GM19324 (cell line): ENCODE results near the gene SLC66A2.
"Not testable (repeated sequence)": the region's sequence is repeated elsewhere in the genome, so short reads cannot be mapped to it uniquely, and the experiment has no call there.

Source experiments
- ATAC-seq: cut with Tn5 transposase; IDR thresholded peaks from one replicate; pipeline ENCODE4 v1.9.1; 2021; ENCODE audit warnings: mild to moderate bottlenecking, moderate library complexity; ENCODE audit not compliant: unreplicated experiment, low FRiP score

Gene SLC66A2

DNA sequence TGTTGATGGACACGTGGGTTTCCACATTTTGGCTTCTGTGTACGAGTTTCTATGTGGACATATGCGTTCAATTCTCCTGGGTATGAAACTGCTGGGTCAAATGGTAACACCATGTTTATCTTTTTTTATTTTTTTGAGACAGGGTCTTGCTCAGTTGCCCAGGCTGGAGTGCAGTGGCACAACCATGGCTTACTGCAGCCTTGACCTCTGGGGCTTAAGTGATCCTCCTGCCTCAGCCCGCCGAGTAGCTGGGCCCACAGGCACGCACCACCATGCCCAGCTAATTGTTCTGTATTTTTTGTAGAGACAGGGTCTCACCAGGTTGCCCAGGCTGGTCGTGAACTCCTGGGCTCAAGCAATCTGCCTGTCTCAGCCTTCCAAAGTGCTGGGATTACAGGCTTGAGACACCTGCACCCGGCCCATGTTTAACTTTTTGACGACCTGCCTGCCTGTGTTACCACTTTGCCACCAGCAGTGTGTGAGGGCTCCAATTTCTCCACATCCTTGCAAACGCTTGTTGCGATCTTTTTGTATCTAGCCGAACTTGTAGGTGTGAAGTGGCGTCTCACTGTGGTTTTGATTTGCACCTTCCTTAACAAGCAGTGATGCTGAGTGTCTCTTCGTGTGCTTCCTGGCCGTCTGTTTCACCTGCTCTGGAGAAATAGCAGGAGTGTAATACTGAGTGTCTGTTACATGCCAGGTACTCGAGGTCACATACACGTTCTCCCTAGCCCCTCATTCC, 19.9 kb upstream of the SLC66A2 start:
- ATAC-seq, result no peak

DNA sequence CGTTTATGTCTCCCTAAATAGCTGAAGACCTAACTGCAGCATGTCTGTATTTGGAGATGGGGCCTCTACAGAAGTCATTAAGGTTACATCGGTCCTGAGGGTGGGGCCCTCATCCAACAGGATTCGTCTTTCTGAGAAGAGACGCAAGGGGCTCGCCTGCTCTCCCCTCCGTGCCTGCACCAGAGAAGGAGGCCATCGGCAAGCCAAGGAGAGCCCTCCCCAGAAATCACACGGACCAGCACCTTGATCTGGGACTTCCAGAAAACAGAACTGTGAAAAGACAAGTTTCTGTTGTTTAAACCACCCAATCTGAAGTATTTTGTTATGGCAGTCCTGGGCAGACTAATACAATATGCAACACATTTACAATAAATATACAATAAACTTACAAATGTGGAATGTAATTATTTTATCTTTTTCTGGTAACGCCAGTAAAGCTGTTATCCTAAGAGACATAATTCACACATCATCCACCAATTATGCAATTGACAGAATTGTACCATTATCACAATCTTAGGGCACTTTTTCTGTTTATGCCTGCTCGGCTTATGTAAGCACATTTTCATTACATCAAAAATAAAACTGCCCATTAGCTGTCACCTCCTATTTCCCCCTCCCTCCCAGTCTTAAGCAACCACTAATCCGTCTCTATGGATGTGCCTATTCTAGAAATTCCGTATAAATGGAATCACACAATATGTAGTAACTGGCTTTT, 19.1 kb upstream of the SLC66A2 start:
- no peak for ATAC-seq

DNA sequence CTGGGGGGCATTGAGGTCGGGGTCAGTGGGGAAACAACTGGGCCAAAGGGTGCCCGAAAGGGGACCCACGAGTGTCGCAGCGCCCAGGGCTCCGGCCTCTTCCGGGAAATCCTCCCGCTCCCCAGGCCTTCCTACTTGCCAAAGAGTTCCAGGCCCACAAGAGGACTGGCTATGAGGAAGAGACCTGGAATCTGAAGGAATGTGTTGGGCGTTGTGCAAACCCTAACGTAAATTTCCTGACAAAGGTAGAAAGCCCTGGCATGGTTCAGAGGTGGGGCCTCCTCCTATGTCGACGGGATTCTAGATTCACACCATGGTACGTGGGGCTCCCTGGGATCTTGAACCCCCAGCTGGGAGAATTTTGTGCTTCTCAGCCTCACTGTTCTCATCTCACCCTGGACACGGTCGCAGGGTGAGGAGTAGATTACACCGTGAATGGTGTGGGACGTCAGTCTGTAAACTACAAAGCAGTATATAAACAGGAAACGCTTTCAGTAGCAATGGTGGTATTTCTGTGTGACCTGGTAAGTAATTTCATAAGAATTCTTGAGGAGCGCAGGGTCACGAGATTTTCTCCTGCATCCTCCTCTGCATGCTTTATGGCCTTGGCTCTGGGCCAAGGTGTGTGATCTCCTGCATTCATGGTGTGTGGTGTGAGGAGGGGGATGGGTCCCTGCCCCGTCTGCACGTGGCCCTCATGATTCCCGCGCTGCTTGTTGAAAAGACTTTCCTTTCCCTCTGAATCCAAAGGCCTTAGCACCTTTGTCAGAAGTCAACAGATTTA, 13.9 kb upstream of the SLC66A2 start:
- ATAC-seq, result no peak

DNA sequence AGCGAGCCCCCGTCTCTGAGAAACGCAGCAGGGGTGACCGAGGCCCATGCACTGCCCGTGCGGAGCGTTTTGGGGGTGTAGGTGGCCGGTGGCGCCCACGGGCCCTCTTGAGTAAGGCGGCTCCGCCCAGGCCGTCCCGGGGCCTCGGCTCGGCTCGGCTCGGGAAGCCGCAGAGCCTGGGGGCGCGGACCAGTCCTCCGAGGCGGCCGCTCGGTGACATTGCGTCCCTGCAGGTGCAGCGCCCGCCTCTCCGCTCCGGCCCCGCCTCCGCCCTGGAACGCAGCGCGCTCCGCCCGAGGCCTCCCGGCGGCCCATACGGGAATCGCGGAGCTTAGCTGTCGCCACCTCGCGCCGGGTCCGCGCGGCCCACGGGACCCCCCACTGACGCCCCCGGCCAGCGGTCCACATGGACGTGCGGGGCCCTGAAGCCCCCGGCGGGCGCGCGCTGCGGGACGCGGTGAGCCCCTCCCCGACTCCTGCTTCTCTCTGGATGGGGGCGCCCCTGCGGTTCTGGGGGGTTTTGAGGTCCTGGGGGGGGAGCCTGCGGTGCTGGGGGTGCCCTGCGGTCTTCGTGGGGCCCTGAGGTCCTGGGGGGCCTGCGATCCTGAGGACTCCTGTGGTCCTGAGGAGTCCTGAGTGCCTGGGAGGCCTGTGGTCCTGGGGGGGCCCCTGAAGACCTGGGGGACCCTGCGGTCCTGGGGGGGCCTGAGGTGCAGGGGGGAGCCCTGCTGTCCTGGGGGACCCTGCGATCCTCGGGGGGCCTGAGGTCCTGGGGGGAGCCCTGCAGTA, 13.1 kb upstream of the SLC66A2 start, which contains the start of gene HSBP1L1:
Gene HSBP1L1, plus strand, starts transcription at position 314 of the 789 bp plus-strand sequence. Its CDS starts 93 bp downstream, at position 407.
- ATAC-seq, result peak; percentile 75

DNA sequence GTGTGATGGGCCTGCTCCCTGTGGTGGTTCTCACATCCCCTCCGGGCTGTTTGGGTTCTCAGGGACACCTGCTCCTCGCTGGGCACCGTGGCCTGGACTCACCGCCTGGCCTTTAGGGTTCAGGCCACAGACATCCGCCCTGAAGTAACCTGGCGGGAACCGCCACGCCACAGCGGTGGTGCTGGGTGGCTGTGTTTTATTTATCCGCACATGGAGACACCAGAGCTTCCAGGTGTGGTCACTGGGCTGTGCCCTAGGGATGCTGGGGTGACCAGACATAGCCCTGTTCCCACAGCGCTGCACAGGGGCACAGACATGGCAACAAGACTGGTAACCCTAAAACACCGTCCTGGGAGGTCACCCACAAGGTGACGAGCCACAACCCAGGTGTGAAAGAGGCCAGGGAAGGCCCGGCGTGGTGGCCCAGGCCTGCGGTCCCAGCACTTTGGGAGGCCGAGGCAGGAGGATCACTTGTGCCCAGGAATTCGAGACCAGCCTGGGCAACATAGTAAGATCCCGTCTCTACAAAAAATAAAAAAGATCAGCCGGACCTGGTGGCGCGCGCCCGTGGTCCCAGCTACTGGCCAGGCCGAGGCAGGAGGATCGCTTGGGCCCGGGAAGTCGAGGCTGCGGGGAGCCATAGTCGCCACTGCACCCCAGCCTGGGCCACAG, 12.3 kb upstream of the SLC66A2 start:
- ATAC-seq, result no peak

DNA sequence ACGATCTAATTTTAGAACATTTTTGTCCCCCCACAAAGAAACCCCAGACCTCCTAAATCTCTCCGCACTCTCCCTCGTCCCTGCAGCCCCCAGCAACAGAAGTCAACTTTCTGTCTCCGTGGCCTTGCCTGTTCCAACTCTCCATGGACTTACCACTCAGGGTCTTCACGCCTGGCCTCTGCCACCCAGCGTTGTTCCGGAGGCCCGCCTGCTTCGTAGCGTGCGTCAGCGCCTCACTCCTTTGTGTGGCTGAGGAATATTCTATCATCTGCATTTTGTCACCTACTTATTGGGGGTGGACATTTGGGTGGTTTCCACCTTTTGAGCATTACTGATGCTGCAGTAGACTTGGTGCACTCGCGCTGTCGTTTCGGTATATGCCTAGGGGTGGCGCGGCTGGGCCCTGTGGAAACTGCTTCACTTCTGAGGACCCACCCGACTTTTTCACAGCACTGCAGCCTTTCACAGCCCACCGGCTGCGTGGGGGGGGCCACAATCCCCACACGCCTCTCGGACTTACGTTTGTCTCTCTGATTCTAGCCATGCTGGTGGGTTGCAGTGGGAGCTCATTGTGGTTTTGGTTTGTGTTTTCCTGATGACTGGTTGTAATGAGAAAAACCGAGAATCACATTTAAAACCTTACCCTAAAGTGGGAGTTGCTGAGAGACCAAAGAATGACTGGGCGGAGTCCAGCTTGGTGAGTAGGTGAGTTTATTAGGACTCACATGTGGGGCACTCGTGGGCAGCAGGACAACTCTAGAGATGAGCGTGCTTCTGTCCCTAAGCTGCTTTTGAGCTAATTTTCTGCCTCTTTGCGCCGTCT, 11.6 kb upstream of the SLC66A2 start:
- peak; percentile 54 for ATAC-seq

DNA sequence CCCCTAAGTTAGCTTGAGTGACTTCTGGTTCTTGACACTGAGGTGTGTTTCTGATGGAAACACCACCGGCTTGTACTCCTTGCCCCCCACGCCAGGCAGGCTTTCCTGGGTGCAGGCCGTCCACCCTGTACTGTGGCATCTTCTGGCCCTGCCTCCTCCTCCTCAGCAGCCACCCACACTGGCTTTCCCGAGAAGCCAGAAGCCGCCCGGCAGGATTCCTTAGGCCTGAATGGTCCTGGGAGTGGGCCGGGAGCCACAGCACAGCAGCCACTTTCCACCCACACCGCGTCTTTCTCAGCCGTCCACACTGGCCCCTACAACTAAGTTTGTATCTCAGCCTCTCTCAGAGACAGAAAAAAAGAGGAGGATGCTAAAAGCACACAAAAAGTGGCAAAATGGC, 10.9 kb upstream of the SLC66A2 start:
- no peak for ATAC-seq

DNA sequence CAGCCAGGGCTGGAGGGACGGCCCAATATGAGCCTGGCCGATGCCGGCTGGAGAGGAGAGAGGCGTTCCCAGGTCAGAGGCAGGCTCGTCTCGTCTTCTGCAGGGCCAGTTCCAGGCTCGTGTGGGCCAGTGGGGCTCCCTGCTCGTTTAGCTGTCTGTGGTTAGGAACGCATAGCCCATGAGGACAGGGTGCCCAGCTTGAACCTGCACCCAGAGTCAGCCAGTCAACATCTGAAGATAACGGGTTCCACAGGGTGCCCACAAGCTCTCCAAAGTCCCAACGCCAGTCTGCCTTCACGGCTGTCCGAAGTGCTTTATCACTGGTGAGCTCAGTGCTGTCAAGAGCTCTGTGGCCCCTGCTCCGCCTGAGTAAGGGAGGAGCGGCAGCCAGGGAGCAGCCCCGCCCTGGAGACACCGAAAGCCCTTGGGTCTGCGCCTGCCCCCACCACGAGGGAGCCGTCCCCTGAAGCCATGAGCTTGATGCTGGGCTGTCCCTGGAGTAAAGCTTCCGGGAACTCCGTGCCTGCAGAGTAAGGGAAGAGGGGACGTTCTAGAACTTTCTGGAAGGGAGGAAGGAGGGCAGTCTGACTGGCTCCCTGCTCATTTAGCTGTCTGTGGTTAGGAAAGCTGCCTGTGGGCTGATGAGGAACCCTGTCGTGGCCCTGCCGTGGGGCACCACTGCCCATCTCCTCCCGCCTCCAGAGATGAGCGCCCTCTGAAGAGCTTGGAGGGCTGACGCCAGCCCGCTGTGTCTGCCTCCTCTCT, 10.3 kb upstream of the SLC66A2 start:
- no peak for ATAC-seq

DNA sequence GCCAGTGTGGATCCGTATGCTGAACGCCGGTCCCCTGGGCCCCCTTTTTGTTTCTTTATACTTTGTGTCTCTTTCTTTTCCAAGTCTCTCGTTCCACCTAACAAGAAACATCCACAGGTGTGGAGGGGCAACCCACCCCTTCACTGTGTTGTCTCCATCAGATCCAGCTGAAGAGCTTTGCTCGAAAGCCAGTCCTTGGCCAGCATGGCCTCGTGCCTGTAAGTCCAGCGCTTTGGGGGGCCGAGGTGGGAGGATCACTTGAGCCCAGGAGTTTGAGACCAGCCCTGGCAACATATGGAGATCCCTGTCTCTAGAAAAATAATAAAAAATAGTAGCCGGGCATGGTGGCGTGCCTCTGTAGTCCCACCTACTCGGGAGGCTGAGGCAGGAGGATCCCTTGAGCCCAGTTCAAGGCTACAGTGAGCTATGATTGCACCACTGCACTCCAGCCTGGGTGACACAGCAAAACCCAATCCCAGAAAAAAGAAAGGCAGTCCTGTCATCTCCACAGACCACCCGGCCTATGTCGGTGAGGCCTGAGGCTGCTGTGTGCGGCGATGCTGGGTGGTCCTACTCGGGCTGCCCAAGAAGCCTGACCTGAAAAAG, 9.6 kb upstream of the SLC66A2 start:
- ATAC-seq, result no peak

DNA sequence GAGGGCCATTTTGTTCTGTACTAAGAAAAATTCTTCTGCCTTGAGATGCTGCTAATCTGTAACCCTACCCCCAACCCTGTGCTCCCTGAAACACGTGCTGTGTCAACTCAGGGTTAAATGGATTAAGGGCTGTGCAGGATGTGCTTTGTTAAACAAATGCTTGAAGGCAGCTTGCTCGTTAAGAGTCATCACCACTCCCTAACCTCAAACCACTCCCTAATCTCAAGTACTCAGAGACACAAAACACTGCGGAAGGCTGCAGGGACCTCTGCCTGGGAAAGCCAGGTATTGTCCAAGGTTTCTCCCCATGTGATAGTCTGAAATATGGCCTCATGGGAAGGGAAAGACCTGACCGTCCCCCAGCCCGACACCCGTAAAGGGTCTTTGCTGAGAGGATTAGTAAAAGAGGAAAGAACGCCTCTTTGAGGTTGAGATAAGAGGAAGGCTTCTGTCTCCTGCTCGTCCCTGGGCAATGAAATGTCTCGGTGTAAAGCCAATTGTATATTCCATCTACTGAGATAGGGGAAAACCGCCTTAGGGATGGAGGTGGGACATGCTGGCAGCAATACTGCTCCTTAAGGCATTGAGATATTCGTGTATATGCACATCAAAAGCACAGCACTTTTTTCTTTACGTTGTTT, 8.8 kb upstream of the SLC66A2 start:
- not testable (repeated sequence) for ATAC-seq

DNA sequence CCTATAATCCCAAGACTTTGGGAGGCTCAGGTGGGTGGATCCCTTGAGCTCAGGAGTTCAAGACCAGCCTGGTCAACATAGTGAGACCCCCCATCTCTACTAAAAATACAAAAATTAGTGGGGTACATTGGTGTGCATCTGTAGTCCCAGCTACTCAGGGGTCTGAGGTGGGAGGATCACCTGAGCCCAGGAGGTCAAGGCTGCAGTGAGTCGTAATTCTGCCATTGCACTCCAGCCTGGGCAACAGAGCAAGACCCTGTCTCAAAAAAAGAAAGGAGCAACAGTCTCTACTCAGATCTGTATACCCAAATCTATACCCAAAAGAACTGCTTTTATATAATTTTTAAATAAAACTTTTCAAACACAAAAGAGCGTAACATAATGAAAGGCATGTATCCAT, 7.5 kb upstream of the SLC66A2 start:
- ATAC-seq, result no peak

DNA sequence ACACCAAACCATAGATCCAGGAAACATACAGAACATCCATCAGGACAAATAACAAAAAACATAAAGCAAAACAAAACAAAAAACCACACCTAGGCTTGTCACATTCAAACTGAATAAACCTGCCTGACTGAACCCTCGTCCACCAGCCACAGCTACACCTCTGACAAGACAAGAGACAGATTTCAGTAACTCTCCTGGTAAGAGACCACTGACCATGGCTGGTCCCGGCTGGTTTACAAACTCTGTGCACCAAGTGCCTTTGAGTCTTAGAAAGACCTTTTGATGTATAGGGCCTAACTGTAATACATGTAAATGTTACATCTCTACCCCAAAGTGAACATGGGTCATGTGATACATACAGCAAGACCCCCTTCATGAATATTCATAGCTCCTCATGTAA, 4.8 kb upstream of the SLC66A2 start:
- ATAC-seq, result no peak

DNA sequence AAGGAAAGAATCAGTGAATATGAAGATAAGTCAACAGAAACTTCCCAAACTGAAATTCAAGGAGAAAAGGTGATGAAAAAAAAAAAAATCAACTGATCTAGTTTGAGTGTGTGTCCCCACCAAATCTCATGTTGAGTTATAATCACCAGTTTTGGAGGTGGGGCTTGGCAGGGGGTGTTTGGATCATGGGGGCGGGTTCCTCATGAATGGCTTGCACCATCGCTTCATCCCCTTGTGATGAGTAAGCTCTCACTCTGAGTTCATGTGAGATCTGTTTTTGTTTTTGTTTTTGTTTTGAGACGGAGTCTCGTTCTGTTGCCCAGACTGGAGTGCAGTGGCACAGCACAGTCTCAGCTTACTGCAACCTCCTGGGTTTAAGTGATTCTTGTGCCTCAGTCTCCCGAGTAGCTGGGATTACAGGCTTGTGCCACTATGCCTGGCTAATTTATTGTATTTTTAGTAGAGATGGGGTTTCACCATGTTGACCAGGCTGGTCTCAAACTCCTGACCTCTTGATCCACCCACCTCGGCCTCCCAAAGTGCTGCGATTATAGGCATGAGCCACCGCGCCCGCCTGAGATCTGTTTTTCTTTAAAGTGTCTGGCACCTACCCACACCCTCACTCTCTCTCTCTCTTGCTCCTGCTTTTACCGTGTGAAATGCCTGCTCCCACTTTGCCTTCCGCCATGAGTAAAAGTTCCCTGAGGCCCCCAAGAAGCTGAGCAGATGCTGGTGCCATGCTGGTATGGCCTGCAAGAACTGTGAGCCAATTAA, 4.0 kb upstream of the SLC66A2 start:
- no peak for ATAC-seq

DNA sequence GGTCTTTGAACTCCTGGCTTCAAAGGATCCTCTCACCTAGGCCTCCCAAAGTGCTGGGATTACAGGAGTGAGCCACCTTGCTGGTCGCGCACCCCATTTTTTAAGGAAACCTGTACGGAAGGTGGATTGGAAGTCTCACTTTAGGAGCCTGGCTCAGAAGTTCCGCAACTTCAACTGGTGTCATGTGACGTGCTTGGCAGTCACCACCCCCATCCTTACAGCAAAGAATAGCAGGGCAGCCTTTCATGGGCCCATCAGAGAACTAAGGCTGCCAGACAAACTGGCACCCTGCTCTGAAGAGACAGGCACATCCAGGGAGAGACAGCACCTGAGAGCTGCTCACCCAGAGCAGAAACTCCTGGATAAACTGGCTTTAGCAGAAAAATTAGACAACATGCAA, 3.3 kb upstream of the SLC66A2 start:
- ATAC-seq, result no peak

DNA sequence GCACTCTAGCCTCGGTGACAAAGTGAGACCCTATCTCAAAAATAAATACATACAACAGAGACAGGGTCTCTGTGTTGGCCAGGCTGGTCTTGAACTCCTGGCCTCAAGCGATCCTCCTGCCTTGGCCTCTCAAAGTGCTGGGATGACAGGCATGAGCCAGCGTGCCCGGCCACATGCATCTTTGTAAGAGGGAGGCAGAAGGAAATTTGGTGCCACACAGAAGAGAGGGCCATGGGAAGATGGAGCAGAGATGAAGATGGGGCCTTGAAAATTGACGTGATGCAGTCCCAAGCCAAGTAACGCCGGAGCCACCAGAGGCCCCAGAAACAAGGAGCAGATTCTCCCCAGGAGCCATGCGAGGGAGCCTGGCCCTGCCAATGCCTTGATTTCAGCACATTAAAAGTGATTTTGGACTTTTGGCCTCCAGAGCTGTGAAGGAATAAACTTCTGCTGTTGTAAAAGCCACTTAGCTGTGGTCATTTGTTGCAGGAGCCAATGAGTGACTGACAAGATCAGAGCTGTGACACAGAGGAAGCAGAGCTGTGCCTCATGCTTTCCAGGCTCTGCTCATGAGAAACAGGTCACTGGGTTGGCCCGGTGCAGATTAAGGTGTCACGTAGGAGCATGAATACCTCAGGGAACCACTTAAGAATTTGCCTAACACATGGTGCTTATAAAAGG, 2.7 kb upstream of the SLC66A2 start:
- no peak for ATAC-seq

DNA sequence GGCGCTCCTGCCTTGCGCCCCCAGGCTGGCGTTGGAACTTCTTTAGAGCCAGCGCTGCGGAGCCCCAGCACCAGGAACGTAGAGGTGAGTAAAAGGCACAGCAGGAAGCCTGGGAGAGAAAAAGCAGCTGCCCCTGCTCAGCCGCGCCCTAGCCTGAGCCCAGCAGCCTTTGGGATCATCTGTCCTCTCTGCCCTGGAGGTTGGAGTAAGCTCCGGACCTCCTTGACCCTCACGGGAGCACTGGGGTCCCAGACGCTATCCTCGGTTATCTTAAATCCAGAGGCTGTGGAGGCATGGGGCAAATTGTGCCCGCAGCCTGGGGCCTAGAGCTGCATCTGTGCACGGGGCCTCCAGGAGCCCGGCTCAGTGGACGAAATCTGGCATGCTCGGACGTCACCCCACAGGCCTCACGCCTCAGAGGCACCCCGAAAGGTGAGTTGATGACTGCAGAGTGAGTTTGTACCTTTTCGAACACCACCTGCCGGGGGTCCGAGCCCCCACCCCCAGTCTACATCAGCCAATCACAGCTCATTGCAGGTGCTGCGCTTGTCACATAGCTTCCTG, 1.6 kb upstream of the SLC66A2 start:
- ATAC-seq, result no peak
